Measurements from ENCODE around the gene IMPDH2.

The IMPDH2 gene

DNA sequence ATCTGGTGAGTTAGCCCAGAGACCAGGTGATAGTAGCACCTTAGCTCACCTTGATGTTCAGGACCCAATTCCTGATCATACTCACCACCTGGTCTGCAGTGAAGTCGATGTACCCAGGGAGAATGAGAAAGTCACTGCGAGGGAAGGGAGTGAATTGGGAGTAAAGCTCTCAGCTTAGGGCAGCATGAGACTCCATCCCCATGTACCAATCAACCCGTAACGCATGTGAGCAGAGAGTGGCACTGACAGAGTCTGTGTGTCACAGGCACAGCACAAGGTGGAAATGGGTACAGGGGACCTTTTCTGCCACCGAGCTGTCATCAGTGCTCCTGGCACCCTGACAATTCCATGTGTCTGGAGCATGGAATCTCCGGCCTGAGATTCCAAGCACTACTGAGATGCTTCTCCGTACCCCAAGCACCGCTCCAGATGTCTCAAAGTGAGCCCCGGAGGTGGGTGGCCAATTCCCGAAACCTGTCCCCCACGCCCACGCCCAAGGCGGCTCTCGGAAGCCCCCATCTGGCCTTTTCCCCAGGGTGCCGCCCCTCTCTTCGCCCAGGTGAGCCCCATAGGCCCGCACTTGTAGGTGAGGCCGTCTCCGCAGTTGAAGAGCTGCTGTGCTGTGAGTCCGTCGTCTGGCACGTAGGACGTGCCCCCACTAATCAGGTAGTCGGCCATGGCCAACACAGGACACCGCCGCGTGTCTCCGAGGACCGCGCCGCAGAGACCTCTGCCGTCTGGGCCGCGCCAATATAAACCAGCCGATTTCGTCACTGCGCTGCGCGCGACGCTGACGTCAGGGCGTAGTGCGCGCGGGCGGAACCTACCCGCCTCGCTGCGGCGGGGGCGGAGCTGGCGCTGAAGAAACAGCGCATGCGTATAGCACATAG is at the start of gene IMPDH2:
Gene IMPDH2, minus strand, starts transcription at position 726 of the 890 bp plus-strand sequence. Its CDS starts 48 bp downstream, at position 678.
- FAIRE-seq: peak; percentile 67

DNA sequence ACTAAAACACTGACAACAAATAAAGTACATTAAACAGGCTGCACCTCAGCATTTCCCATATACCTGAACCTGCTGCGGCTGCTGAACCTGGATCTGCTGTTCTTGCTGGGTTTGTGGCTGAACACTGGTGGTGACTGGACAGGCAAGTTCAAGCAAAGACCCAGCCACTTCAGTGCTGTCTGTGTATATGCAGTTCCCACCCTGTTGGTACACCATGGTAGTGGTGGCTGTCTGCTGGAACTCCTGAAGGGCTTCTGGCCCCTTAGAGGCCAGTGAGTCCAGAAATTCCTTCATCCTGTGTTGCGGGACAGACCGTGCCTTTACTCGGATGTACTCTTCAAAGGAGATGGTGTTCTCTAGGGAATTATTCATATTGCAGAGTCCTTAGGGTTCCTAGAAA is 47.4 kb upstream of the IMPDH2 start:
- no peak for FAIRE-seq

DNA sequence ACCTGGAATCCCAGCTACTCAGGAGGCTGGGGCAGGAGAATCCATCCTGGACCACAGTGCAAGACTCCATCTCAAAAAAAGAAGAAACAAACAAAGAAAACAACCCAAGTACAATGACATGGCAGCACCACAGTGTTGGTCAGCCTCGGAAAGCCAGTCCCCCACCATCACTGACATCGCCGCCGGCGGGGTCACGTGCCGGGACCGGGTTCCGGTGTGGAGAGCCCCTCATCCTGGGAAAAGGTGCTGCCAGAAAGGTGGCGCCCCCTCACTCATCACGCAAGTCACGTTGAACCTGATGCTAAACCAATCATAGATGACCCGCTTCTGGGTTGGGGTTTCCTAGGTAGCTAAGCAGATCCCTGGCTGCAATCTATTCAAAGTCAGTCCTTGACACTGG is 46.9 kb upstream of the IMPDH2 start:
- FAIRE-seq: no peak

DNA sequence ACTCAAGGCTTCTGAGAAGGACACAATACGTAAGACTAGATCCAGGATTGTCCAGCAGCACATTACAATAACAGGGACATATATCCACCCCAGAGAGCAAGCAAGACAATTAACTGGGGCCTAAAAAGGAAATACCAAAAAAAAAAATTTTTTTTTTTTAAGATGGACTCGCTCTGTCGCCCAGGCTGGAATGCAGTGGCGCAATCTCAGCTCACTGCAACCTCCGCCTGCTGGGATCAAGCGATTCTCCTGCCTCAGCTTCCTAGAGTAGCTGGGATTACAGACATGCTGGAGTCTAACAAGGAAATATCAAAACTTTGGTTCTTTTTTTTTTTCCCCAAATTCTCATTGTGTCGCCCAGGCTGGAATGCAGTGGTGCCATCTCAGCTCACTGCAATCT is 28.8 kb upstream of the IMPDH2 start:
- FAIRE-seq: no peak

DNA sequence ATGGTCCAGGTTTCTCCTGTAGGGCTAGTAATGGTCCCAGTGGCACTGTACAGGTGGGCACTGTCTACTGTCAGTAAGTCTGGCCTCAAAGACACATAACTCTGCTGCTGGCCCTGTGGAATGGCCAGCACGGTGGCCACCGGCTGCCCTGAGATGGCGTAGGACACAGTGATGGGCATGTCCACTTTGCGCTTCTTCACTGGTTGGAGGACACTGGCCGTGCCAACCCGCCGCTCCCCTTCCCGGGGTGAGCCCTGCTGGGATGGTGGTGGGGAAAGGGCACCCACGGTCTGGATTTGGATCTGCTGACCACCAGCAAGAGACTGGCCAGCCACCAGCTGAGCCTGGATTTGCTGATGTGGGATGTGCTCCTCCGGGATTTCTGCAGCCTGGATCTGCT is 28.1 kb upstream of the IMPDH2 start:
- no peak for FAIRE-seq

DNA sequence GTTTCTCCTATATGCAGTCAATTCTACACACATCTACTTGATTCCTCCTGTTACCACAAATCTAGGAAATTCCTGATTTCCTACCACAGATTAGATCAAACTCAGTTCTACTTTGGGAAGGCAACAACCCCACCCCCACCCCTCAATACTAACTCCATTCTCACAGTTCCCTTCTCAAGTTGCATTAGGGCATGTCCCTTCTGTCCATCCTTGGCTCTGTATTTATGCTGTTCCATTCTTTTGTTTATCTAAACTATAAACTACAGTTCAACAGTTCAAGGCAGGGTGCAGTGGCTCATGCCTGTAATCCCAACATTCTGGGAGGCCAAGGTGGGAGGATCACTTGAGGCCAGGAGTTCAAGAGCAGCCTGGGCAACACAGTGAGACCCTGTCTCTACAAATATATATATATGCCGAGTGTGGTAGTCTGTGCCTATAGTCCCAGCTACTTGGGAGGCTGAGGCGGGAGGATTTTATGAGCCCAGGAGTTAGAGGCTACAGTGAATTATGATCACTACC is 25.2 kb upstream of the IMPDH2 start:
- no peak for FAIRE-seq

DNA sequence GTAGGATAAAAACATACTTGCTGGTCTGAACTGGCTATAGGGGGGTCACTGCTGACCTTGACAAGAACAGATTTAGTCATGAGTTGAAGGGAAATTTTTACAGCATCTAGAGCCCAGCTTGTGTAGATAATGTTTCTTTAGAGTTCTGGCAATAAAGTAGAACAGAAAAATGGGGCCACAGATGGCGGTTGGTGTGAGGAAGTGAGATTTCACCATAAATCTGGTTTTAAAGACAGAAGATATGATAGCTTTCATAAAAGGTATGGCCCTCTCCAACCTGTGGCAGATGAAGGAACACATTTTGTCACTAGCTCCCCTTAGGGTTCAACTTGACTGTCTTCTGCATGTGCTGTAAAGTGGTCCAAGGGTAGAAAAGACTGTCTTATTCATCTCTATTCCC is 24.3 kb upstream of the IMPDH2 start:
- no peak for FAIRE-seq

DNA sequence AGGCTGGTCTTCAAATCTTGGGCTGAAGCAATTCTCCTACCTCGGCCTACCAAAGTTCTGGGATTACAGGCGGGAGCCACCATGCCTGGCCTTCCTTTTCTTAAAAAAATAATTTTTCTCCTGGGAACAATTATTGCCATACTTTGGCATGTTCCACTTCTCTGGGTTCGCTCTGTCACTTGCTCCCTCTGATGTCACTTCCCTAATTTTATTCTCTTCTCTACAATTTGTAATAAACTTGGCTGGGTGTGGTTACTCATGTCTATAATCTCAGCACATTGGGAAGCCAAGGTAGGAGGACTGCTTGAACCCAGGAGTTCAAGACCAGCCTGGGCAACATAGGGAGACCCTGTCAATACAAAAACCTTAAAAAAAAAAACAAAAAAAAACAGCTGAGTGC is 6.1 kb upstream of the IMPDH2 start:
- no peak for FAIRE-seq

DNA sequence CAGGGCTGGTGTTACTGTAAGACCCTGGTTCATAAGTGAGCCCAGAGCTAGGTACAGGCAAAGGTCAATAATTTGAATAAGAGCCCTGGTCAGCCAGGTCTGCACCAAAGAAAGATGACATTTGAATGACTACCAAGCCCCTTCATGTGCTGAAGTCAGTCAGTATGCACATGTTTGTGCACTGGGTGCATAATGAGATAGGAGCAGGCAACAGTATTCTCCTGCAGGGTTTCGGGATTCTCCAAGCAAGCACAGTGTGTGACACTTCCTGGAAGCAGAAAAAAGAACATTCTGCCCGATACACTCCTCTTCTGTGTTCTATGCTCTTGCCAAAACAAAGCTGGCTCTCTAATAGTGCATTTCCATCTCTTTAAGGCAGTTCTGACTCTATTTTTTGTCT is 5.5 kb upstream of the IMPDH2 start:
- FAIRE-seq: no peak

DNA sequence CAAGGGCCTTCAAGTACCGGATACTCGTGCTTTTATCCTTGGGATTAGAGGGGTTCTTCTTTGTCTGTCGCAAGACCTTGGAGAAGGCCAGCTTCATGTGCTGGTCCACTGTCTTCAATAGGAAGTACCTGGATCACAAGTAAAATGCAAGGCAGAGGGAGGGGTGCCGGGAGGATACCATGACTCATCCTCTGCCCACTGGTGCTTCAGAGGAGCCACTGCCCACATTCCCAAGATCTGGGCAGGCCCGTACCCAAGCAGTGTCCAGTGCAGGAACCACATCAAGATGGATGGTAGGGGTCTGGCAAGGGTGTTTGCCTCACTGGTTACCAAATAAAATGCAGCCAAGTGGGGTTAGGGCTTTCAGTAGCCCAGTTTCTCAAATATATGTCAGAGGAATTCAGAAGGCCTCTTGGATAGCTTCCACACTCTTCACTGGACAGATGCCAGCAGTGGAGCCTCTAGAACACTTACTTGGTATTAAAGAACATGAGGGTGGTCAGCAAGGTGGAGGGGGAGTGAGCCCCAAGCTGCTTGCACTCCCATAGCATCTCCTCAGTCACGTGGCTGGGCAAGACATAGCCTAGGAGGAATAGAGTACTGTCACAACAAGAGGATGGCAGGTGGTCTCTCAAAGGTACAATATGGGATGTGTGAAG is 3.6 kb upstream of the IMPDH2 start:
- no peak for FAIRE-seq

DNA sequence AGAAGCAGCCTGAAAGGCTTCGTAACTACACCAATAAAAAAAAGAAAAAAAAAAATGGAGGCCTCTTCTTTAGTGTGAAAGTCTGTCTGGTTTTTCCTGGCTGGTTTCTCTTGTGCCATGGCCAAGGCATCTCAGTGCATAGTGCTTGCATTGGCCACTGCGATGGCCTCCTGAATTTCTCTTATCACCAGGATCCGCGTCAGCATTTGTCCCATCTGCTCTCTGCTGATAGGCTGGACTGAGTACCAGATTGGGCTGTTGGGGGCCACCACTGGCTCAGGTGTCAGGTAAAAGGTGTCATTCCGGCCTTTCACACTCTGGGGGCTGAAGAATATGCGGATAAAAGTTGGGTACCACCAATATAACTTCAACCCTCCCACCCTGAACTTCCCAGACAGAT is 1.1 kb upstream of the IMPDH2 start:
- no peak for FAIRE-seq

DNA sequence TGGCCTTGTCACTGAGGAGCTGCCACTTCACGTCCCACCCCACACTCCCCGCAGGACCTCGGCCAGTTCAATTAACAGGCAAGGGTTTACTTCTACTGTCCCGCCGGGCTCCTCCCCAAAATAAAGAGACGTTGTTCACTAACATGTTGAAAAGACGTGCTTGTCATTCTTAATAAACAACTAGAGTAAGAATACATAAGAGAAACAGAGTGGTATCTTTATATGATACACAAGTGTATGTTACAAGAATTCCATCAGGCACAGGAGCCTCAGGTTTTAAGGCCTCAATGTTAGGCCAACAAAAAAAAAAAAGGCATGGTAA is 326 bp upstream of the IMPDH2 start:
- FAIRE-seq: no peak

DNA sequence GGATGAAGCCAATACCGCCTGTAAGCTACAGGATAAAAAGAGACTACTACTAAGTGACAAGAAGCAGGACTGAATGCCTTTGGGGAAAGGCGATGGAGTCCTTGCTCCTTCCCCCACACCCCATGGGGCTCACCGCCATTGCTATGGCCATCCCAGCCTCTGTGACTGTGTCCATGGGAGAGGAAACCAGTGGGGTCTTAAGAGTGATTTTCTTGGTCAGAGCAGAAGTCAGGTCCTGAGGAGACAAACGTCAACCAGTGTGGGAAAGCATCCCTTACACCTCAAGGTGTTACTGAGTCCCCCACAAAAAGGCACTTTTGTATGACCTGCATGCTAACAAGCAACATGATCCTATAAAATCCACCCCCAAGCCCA is 913 bp downstream of the IMPDH2 start:
- no peak for FAIRE-seq

DNA sequence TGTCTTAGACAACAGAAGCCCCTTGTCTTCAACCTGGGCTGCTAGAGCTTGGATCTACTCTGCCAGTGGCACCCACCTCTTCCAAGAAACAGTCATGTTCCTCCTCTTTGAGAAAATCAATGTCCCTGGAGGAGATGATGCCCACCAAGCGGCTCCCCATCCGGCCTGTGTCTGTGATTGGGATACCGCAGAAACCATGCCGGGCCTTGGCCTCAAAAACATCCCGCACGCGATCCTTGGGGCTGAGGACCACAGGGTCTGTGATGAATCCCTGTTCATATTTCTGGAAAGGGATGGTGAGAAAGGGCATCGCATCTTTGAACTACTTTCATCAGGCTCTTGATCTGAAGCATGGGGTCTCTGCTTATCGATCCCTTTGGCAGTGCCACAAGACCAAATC is 1.6 kb downstream of the IMPDH2 start:
- no peak for FAIRE-seq

DNA sequence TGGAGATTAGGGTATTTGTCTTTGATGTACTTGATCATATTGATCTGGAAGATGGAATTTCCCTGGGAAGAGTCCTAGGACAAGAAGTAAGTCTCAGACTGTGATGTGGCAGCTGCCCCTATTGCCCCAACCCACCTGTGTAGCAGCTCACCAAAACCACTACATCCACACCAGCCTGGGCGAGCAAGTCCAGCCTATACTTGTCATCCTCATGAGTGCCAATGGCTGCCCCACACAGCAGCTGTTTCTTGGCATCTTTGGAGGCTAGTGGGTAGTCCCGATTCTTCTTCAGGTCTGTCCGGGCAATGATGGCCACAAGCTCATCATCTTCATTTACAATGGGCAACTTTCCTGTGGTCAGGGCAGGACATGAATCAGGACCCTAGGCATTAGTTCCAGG is 2.7 kb downstream of the IMPDH2 start:
- no peak for FAIRE-seq

DNA sequence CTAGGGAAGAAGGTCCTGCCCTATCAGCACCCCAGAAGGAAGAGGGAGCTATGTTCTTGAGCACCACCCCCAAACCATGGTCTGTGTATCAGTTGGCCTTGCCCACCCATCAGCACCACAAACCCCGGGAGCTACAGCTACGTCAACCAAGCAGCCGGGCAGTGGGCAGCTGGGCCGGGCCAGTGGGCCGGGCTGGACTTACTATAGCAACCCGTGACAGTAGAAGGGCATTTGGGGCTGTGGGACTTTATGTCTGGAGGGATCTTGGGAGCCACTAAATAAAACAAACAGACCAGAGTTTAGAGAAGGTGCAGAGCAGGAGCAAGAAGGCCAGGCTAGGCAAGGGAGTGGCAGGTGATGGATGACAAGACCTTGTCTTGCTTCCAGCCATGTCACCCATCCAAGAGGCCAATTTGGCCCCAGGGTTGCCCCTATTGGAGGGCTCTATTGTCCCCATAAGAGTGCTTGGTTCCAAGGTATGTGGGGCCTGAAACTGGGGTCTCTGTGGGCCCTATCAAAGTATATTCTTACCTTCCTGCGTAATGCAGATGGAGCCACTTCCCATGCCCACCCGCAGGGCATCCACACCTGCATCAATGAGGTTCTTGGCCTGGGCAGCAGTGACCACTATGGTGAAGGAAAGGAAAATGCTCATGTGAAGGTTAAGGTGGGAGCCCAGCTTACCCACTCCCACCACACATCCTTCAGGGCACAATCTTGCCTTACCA is 3.2 kb downstream of the IMPDH2 start:
- no peak for FAIRE-seq

DNA sequence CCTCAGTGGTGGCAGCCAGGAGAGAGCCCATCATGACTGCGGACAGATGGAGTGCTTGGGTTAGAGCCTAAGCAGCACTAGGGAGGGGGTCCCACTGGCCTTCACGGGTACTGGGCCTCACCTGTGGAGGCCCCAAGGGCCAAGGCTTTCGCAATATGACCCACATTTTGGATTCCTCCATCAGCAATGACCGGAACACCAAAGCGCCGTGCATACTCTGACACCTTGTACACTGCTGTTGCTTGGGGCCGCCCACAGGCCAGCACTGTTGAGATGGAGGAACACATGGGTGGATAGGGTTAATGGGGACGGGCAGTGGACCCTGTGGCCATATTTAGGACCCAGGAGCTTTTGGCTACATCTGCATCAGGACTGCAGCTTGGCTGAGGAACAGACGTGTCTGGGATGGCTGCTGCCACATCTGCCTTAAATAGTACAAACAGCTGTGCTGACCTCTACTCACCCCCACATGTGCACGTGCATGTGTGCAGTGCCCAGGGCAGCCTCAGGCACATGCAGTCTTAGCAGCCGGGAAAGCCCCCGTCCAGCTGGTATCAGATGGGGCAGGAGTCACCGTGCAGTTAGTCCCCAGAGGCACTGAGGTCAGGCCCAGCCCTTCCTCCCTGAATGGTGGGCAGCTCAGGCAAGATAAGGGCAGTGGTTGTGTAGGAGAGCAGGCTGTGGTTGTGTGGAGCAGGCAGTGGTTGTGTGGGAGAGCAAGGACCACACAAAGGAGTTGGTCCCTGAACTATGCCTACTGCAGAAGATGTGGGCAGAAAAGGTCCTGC is 4.0 kb downstream of the IMPDH2 start:
- FAIRE-seq: no peak

DNA sequence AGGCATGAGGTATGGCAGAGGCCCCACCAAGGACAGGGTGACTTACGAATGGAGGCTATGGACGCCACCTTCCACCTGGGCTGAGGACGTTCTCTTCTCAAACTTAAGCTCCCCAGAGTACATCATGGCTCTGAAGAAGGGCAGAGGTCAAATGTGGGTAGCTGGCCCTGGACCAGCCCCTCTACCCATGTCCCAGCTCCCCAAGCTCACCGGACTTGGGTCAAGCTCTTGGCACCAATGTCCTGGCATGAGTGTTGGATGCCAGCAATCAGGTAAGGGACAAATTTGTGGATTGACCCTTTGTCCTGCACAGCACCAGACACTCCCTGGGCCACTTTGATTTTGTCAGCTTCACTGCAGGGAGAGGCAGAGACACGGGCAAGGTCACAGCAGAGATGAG is 4.7 kb downstream of the IMPDH2 start:
- FAIRE-seq: no peak

DNA sequence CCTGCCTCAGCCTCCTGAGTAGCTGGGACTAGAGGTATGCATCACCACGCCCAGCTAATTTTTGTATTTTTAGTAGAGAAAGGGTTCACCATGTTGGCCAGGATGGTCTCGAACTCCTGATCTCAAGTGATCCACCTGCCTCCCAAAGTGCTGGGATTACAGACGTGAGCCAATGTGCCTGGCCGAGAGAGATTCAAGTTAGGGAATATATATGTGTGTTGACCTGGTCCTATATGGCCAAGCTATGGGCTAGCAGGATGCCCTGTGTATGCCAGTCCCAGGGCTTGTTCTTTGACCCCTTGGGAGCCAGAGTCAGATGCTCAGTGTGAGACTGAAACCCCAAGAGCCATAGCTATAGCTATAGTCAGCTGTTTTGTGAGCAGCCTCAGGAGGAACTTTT is 5.4 kb downstream of the IMPDH2 start:
- no peak for FAIRE-seq

DNA sequence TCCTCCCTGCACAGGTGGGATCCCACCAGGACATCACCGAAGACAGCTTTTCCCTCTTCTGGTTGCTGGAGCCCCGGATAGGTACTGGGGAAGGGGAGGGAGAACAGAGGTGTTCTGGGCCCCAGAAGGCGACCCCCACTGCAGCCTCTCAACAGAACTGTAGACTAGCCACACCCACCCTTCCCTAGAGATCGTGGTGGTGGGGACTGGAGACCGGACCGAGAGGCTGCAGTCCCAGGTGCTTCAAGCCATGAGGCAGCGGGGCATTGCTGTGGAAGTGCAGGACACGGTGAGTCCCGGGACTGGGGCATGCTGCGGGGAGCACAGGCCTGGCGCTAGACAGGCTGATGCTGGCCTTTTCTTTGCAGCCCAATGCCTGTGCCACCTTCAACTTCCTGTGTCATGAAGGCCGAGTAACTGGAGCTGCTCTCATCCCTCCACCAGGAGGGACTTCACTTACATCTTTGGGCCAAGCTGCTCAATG is 6.5 kb downstream of the IMPDH2 start:
- FAIRE-seq: no peak

DNA sequence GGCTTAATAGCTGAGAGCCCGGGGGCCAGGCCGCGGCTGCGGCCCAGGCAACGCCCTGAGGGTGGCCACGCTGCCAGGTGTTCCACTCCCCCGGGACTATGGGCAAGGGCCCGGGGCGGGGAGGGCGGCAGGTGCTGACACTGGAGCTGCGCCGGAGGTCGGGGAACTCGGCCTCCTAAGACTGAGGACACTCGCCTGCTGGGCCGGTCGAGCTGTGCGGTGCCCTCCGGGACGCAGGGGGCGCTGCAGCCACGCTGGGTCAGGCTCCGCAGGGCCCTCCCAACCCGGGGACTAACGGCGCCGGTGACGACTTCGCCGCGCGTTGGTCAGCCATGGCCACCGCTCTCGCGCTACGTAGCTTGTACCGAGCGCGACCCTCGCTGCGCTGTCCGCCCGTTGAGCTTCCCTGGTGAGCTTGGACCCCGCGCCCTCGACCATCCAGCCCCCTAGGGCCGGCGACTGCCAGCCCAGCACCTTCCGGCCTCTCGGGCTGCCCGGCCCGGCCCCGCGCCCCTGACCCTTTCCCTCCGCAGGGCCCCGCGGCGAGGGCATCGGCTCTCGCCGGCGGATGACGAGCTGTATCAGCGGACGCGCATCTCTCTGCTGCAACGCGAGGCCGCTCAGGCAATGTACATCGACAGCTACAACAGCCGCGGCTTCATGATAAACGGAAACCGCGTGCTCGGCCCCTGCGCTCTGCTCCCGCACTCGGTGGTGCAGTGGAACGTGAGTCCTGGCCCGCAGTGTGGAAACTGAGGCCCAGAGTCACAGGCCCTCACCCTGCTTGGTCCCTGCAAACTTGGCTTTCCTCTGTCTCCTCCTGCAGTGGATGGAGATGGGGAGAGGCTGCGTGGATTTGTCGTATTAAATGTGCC is 7.1 kb downstream of the IMPDH2 start, which contains the start of gene NDUFAF3:
Gene NDUFAF3, plus strand, starts transcription at position 309 of the 875 bp plus-strand sequence. Its CDS starts 24 bp downstream, at position 333.
- FAIRE-seq: no peak

Data from endometrium (tissue), 2 donors.